Kidney epithelial cell (primary cell): ENCODE data around the gene HS6ST3. TPM values are rescaled to one million over a fixed set of nuclear protein-coding genes. Genes with fewer than 3 reads are reported as not detected.

Experiments used
- DNase-seq: peaks from one replicate; pipeline ENCODE4 v3.0.0-alpha.2; 2010; ENCODE audit warnings: low read depth
- H3K27me3 ChIP-seq: 2 replicates; pipeline ENCODE4 v1.6.0; 2011; ENCODE audit warnings: low read length; ENCODE audit not compliant: control insufficient read depth, insufficient read depth
- H3K36me3 ChIP-seq: 2 replicates; pipeline ENCODE4 v1.5.1; 2011; ENCODE audit warnings: low read length; ENCODE audit not compliant: control insufficient read depth, insufficient read depth
- H3K4me3 ChIP-seq: 2 replicates; pipeline ENCODE4 v1.5.1; 2011; ENCODE audit warnings: low read depth, mild to moderate bottlenecking, control low read depth, low read length
- CTCF ChIP-seq: IDR thresholded peaks from 2 replicates; pipeline ENCODE4 v1.5.1; 2011; ENCODE audit warnings: mild to moderate bottlenecking, moderate library complexity, low read length, control low read depth, inconsistent platforms; ENCODE audit not compliant: insufficient read depth, poor library complexity, severe bottlenecking
- total RNA-seq: library from RNA; depleted of rRNA; stranded (reverse); fragments of >200 nt; gene quantifications from 2 replicates; pipeline ENCODE4 v1.2.3, GENCODE V29; 2015

The HS6ST3 gene
- total RNA-seq, 1 donor from 2014 or later = 0.38 TPM

GRCh38 chr13:96650301-96650886, 560.5 kb downstream of the HS6ST3 start:
- Histone ChIP-seq H3K27me3 (no peaks in the 10 kb centered on the region), H3K36me3 (no peaks in the 10 kb centered on the region), H3K4me3 (no peak overlapping the region)
- DNase-seq = peak; percentile 82
- no peak for TF ChIP-seq CTCF

GRCh38 chr13:96651598-96651997, 561.7 kb downstream of the HS6ST3 start:
- TF ChIP-seq CTCF = no peak
- Histone ChIP-seq H3K27me3 (no peaks in the 10 kb centered on the region), H3K4me3 (no peak overlapping the region), H3K36me3 (no peaks in the 10 kb centered on the region)
- no peak for DNase-seq

- Histone ChIP-seq H3K4me3 (no peak overlapping the region), H3K27me3 (no peaks in the 10 kb centered on the region), H3K36me3 (no peaks in the 10 kb centered on the region)
- no peak for DNase-seq
- TF ChIP-seq CTCF = no peak
Observed at GRCh38 chr13:96652506-96652905, 562.6 kb downstream of the HS6ST3 start.

GRCh38 chr13:96661612-96662011, 571.7 kb downstream of the HS6ST3 start:
- Histone ChIP-seq H3K27me3 (no peaks in the 10 kb centered on the region), H3K4me3 (no peak overlapping the region), H3K36me3 (no peaks in the 10 kb centered on the region)
- TF ChIP-seq CTCF = no peak
- no peak for DNase-seq

GRCh38 chr13:96662036-96662435, 572.1 kb downstream of the HS6ST3 start:
- DNase-seq = no peak
- TF ChIP-seq CTCF = no peak
- no peaks in the 10 kb centered on the region for H3K27me3 ChIP-seq
- no peak overlapping the region for H3K4me3 ChIP-seq
- no peaks in the 10 kb centered on the region for H3K36me3 ChIP-seq
